Colon (tissue), 2 donors: ENCODE measurements around the gene HSPA1L.
"Not testable (repeated sequence)": the region's sequence is repeated elsewhere in the genome, so short reads cannot be mapped to it uniquely, and the experiment has no call there.

Source experiments
- FAIRE-seq: peaks from 2 replicates; lab custom pipeline; 2012; peaks lifted over from hg19 to GRCh38; lab: Jason Lieb, UNC
- donor health status: control.
- donor health status: control.

The HSPA1L gene

DNA sequence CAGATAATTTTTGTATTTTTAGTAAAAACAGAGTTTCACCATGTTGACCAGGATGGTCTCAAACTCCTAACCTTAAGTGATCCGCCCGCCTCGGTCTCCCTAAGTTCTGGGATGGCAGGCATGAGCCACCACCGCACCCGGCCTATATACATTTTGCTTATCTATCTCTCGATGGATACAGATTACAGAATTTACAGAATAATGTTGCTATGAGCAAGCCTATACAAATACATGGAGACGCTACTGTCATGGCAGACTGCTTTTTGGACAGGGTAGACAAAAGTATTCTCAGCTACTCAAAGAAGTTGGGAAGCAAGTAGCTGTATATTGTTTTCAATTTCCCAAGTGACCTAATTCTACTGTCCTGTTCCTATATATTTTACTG, 1.6 kb downstream of the HSPA1L start:
- no peak for FAIRE-seq

DNA sequence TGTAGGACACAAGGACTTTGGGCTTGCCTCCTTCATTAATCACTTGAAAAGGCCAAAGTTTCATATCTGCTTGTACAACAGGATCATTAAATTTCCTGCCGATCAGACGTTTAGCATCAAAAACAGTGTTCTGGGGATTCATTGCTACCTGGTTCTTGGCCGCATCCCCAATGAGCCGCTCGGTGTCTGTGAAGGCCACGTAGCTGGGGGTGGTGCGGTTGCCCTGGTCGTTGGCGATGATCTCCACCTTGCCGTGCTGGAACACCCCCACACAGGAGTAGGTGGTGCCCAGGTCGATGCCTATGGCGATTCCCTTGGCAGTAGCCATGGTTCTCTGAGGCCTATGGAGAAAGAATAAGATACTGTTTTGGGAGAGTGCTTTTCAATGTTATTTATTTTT, 3.4 kb downstream of the HSPA1L start:
- FAIRE-seq = no peak

DNA sequence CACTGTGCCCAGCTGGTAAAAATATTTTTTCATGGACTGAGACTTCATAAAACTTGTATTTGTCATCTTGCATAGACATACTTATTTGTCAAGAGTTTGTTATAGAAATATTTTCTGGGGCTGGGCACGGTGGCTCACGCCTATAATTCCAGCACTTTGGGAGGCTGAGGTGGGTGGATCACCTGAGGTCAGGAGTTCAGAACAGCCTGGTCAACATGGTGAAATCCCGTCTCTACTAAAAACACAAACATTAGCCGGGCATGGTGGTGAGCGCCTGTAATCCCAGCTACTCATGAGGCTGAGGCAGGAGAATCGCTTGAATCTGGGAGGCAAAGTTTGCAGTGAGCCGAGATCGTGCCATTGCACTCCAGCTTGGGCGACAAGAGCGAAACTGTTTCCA, 6.5 kb downstream of the HSPA1L start:
- FAIRE-seq = not testable (repeated sequence)

DNA sequence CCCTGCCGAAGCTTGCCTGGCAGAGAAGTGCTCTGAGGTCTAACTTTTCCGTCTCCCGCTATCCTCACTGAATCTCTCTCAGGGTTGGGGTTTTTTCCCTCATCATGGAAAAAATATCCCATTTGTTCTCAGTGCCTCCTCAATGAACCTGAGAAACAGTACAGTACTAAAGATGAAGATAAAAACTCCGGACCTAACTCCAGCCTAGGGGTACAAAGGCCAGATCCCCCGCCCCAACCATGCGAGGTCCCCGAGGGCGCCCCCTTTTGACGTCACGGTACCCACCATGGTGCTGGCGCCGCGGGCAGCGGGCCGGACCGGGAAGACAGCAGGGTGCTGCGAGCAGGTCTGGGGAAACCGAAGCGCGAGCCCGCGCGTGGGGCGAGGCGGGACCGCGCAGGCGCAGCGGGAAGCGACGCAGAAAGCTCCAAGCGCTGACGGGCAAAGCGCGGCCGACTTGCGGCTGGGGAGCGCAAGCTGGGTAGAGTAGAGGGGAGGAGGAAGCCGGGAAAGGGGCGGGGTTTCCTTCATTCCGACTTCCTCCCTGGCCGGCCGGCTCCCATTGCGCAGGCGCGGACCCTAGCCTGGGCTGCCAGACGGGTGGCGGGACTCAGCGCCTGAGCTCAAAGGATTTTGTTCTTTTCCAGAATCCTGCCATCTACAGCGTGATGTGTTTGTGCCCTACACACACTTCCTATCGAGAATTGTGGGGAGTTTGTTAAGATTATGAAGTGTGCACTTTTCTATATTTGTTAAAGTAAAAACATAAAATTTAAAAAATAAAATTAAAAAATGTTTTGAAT, 8.4 kb downstream of the HSPA1L start, which contains the start of gene LSM2:
TSS of gene LSM2 (minus strand) at position 497 of the 803 bp plus-strand sequence. CDS start at position 288, 209 bp downstream.
- FAIRE-seq = no peak

DNA sequence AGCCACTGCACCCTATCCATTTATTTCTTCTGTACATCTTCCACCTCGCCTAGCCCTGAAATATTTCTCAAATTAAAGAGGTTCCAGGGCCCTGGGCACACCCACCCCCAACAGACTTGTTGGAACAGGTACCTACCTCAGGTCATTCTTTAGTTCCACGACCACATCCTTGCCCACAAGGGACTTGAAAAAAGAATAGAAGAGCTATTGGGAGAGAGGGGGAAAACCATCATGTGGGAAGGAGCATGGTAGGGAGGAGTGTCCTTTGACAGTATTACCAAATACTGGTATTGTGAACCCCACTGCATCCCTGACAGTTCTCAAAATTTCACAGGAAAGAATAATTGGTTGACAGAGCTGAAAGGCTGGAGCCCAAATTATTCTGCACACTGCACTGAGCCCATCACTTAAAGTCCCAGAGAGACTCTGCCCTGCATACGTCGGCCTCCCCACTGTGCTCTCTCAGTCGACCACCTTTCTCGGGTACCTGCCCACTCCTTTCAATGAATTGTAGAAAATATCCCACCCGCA, 9.1 kb downstream of the HSPA1L start:
- FAIRE-seq = no peak

DNA sequence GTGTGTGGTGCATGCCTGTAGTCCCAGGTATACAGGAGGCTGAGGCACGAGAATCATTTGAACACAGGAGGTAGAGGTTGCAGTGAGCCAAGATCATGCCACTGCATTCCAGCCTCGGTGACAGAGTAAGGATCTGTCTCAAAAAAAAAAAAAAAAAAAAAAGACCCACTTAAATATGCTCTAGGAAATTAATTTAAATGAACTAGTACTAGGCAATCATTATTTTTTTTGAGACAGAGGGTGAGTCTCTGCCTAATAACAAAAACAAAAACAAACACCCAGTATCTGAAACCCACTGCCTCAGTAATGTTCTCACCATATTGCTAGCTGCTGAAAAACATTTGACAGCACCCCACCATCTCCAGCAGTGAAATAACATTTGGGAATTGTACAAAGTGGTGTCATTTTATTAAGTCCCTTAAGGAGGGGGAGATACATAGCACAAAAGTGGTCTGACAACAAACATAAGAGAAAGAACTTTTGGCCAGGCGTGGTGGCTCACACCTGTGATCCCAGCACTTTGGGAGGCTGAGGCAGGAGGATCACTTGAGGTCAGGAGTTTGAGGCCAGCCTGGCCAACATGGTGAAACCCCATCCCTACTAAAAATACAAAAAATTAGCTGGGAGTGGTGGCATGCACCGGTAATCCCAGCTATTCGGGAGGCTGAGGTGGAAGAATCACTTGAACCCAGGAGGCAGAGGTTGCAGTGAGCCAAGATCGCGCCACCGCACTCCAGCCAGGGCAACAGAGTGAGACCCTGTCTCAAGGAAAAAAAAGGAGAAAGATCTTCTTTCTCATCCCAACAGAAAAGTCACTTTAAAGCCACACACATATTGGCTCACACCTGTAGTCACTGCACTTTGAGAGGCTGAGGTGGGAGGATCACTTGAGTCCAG, 13.8 kb downstream of the HSPA1L start:
- not testable (repeated sequence) for FAIRE-seq

DNA sequence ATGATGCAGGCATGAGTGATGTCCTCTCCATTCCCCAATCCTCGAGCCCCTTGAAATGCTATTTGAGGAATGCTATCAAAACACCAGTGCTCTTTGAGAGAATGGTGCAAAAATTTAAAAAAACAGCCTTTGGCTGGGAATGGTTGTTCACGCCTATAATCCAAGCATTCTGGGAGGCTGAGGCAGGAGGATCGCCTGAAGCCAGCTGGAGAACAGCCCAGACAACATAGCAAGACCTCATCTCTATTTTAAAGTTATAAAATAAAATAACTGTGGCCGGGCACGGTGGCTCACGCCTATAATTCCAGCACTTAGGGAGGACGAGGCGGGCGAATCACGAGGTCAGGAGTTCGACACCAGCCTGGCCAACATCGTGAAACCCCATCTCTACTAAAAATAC, 15.3 kb downstream of the HSPA1L start:
- FAIRE-seq = no peak

DNA sequence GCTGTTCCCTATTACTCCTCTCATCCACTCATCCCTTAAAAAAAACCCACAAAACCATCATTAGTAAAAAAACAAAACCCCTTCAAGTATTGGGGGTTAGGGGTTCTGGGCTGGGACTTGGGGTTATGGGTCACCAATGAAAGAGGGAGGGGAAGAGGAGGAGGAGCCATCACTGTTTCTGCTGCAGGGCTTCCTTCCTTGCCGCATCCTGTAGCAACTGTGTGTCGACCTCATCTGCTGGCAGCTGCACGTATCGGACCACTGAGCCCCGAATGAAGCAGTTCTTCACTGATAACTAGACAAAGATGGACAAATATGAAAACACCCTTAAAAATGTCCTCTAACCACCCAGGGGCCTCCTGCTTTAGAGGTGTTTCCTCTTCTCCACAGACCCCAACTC, 17.5 kb downstream of the HSPA1L start:
- no peak for FAIRE-seq

DNA sequence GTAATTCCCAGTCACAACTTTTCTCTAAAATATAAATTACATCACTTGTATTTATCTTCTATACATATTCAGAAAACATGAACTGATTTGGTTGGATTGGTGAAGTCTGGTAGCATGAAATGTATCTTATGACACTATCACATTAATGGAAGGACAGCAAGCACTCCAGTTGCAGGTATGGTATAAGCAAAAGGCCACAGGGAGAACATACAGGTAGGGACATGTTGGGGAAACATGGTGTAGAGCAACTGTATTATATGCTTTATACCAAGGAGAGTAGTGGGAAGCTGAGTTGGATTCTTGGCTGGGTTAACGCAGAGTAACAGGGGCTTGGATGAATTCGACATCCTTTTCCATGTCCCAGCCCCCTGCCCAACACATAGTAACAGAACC, 18.1 kb downstream of the HSPA1L start:
- no peak for FAIRE-seq

DNA sequence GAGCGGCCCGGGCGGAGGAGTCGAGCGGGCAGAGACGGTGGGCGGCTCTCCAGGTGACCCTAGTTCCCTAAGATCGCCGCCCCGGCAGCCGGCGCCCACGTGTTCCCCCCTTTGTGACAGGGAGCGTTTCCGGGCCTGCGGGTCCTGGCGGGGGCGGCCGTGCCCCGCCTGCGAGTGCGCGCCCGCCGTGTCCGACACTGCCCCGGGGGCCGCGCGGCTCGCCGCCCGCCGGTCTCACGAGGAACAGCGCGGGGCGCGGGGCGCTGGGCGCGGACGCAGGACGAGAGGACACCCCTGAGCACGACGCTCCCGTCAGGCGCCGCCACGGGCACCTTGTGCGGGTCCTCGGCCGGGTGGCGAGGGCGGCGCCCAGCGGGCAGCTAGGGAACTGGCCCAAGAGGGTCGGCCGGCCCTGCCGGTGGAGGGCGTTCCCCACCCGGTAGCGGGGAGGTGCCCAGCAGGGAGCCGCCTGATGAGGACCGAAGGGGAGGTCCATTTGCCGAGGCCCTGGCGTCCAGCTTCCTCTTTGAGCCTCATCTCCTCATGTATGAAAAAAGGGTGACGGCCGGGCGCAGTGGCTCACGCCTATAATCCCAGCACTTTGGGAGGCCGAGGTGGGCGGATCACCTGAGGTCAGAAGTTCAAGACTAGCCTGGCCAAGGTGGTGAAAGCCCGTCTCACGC, 19.3 kb downstream of the HSPA1L start, which contains the start of gene VARS1:
TSS of gene VARS1 (minus strand) at position 137 of the 683 bp plus-strand sequence. CDS start 535 bp downstream, outside the sequence.
- no peak for FAIRE-seq

DNA sequence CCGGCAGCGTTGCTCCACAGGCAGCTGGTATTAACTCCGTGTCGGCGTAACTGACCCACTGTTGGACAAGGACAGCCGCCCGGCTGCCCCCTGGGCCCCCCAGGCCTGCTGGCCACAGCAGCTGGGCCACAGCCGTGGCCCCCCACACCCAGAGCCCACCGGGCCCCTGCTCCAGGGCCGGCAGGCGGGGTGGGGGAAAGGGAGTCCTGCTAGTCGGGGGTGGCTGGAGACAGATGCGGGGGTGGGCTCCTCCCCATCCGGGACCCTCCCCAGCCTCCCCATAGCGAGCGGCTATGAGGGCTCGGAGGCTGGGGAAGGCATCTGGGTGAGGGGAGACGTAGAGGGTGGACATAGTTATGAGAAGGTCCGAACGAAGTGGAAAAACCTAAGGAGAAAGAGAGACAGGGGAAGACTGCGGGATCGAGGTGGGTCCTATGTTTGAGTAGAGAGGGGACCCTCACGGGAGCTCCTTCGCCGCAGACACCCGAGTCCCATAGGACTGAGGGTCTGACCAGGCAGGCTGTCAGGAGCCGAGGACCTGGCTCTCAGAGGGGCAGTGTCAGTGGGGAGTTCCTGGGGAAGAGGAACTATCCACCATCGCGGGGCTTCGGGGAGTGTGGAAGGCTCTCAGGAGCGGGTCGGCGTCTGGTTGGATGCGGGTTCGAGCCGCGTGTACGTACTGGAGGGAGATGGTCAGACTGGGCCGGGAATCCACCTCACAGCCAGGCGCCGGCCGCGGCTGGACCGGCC, 20.0 kb downstream of the HSPA1L start:
- no peak for FAIRE-seq

DNA sequence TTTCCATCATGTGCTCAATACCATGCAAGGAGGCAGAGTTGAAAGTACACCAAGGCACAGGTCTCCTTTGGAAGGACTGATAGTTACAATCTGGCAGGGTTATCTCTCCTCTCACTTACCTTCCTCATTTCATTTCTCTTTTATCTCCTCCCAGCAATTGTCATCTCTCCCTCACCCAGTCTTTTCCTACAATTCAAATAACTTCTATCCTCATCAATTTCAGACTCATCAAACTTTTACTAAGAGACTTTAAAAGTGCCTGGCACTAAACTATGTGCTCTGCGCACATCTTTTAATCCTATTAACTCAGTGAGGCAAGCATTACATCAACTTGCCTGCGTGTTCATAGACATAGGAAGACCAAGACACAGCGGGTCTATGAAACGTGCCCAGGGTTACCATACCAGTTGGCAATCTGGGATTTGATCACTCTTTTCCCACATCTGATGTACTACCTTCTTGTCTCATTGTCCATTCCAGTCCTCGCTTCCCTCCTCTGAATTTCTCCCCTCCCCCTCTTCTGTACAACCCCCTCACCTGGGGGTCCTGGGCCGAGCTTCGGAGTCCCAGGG, 20.7 kb downstream of the HSPA1L start:
- FAIRE-seq = no peak

DNA sequence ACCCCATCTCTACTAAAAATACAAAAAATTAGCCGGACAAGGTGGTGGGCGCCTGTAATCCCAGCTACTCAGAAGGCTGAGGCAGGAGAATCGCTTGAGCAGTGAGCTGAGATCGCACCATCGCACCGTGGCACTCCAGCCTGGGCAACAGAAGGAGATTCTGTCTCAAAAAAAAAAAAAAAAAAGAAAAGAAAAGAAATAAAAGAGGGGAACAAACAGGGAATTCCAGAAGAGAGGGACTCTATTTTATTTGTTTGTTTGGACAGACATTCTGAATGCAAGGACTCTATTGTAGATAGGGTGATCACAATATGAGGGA, 21.2 kb downstream of the HSPA1L start:
- not testable (repeated sequence) for FAIRE-seq

DNA sequence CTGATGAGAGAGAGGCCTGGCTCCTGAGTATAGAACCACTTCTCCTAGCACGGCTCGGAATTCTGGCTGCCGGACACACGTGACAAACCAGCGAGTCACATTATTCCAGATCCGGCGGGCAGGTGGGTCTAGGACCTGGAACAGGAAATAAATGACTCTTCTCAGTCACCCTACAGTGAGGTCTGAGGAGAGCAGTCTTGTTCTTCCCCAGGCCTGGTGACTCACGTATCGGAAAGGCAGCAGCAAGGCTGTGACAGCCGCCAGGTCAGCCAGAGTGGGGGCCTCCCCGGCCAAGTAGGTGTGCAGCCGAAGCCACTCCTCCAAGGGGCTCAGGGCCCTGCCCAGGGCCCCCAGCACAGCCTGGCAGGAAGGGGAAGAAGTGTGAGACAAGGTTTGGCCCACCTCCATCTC, 22.3 kb downstream of the HSPA1L start:
- no peak for FAIRE-seq

DNA sequence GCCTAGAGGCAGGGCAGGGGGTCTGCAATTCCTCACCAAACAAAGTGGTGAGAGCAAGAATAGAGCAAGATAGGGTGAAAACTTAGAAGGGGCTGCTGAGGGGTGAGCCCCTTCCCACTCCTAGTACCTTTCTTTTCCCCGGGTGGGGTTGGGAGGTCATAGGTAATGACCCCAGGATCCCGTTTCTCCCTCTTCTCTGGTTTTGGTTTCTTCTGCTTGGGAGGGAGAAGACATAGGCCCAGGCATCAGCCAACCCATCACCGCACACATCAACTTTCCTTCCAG, 23.1 kb downstream of the HSPA1L start:
- no peak for FAIRE-seq

DNA sequence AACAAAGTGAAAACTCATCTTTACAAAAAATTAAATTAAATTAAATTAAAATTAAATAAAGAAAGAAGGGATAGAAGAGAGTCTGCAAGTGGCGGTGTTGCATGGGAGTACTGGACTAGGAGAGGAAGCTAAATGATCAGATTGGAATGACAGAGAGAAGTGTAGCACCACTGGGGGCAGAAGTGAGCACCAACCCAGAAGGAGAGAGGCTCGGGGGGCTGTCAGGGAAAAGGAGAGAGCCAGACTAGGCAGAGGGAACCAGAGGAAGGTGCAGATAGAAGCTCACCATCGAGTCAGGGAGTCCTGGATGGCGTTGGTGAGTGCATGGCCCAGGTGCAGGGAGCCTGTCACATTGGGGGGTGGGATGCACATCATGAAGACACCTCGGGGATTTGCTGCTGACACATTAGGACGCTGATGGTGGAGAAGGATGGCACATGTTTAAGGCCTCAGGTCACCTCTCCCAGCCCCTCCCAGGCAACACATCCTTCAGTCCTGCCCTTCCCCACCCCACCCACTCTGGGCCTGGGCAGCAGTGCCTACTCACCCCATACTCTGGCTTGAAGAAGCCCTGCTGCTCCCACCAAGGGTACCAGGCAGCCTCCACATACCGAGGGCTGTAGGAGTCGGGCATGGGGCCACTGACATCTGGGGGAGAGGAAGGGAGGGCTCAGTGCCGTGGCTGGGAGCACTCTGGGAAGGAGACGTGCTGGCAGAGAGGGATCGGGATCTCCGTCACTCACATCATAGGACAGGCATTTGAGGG, 23.6 kb downstream of the HSPA1L start:
- FAIRE-seq = no peak

DNA sequence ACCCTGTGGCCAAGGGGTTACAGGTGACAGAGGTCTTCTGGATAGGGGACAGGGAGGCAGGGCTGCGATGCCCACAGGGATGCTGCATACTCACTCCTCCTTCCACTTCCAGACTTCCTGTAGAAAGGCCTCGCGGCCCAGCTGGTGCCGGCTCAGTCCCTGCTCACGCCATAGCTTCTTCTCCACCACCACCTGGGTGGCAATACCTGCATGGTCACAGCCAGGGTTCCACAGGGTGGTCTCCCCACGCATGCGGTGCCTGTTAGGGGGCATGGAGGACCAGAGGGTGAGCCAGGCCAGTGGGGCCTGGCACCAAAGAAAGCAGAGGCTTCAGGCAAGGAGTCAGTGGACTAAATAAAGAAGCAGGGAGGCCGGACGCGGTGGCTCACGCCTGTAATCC, 29.6 kb downstream of the HSPA1L start:
- FAIRE-seq = no peak

DNA sequence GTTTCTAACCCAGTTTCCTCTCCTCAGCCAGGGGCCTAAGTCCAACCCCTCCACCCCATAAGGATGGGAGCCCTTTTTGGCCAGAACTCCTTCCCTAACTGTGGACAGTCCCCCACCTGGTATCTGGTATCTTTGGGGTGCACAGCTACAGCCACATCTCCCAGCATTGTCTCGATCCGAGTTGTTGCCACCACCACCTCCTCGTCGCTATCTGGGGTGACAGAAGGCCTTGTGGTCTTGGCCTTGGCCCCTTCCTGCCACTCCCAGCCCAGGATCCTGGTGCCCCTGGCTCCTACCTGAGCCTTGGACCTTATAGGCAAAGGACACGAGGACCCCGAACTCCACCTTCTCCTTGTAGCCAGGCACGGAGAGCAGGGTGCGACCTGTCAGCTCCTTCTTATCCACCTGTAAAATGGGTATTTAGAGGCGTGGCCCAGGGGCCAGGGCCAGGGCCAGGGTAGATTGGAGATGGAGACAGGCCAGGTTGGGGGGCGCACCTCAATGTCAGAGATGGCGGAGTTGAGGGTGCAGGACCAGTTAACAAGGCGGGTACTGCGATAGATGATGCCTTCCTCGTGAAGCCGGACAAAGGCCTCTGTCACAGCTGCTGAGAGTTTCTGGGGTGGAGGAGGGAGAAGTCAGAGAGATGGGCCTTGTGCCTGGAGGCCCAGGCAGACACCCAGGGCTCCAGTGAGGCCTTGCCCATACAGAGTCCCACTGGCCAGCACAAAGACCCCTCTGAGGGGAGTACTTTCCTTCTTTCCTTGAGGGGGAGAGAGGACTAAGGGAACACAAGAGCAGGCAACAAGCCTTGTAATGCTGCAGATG, 30.8 kb downstream of the HSPA1L start:
- no peak for FAIRE-seq

DNA sequence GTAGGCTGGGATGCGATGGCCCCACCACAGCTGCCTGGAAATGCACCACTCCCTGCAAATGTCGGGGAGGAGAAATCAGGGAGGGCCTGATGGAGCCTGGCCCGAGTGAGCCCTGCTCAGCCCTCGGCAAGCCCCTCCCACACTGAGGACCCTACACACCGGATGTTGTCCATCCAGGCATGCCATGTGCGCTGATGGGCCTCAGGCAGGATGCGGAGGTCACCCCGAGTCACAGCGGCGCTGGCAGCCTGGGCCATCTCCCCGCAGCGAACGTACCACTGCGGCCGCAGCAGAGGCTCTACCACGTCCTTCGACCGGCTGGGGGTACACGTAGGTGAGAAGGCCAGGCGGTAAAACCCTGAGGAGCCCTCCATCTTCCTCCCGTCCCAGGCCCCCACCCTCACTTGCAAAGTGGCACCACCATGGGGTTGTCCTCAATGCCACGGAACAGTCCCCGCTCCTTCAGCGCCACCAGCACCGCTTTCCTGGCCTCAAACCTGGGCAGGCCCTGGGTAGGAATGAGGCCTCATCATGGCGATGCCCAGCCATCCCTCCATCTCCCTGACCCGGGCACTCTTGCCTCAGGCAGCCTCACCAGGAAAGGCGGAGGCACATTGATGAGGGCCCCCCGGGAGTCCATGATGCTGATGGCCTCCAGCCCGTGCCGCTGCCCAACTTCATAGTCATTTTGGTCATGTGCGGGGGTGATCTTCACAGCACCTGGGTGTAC, 32.8 kb downstream of the HSPA1L start:
- FAIRE-seq = no peak
